ENCODE measurements around the gene TREH. TPM values are rescaled to one million over a fixed set of nuclear protein-coding genes. Genes with fewer than 3 reads are reported as not detected.
"Not testable (repeated sequence)": the region's sequence is repeated elsewhere in the genome, so short reads cannot be mapped to it uniquely, and the experiment has no call there.

TREH gene
- total RNA-seq, 1 donor from 2014 or later, result 0.41 TPM

GRCh38 chr11:118618115-118618990, 61.1 kb downstream of the TREH start:
- H3K36me3 Mint-ChIP-seq, result no peaks in the 10 kb centered on the region
- peak overlapping the region; percentile 56 for H3K4me3 Mint-ChIP-seq
- no peak for TF ChIP-seq CTCF (conservative IDR thresholded peaks at IDR 0.05)
- DNase-seq (ENCODE audit: extremely low spot score, unreplicated experiment), result no peak
- H3K4me1 Mint-ChIP-seq (ENCODE audit: unreplicated experiment), result peaks cover 47% of the 10 kb centered on the region
- H3K9me3 Mint-ChIP-seq, result no peaks in the 10 kb centered on the region
- H3K27me3 Mint-ChIP-seq, result peaks cover 2% of the 10 kb centered on the region
- peak overlapping the region; percentile 60 for H3K27ac Mint-ChIP-seq

- Mint-ChIP-seq H3K27ac (peak overlapping the region; percentile 88), H3K4me1 (ENCODE audit: unreplicated experiment) (peaks cover 53% of the 10 kb centered on the region), H3K4me3 (no peak overlapping the region), H3K27me3 (peaks cover 13% of the 10 kb centered on the region), H3K9me3 (no peaks in the 10 kb centered on the region), H3K36me3 (no peaks in the 10 kb centered on the region)
- DNase-seq (ENCODE audit: extremely low spot score, unreplicated experiment), result no peak
- no peak for TF ChIP-seq CTCF (conservative IDR thresholded peaks at IDR 0.05)
Measured at GRCh38 chr11:118615976-118616371, 63.5 kb downstream of the TREH start.

DNA sequence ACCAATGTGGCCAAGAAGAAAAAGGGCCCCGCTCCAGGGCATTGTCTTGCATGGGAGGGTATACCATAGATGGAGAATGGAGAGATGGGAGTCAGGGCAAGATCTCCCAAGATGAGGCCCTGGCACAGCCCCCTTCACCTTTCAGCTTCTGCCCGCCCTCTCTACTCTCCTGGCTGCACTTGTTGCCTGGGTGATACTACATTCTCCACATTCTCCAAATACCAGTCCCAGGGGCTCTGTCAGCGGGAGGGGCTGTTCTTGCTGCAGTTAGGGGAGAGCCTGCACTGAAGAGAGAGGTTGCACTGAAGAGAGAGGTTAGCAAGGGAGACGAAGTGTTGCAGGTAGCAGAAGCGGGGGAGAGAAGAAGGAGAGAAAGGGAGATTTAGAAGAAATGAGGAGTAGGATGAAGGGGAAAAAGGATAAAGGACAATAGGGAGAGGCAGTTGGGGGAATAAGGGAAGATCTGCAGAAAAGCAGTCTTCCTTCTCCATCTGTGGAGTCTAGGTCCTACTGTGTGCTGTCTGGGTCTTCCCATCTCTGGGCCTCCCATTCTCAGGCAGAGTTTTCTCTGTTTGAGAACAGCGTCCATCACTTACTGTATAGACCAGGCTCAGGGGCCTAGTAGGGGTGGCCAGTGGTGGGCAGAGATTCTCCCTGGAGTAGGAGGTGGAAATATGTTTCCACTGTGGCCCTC, 64.0 kb downstream of the TREH start:
- DNase-seq (ENCODE audit: extremely low spot score, unreplicated experiment), result no peak
- H3K4me1 Mint-ChIP-seq (ENCODE audit: unreplicated experiment), result peaks cover 51% of the 10 kb centered on the region
- H3K27me3 Mint-ChIP-seq, result peaks cover 14% of the 10 kb centered on the region
- H3K4me3 Mint-ChIP-seq, result peak overlapping the region; percentile 74
- TF ChIP-seq CTCF (conservative IDR thresholded peaks at IDR 0.05), result no peak
- H3K27ac Mint-ChIP-seq, result peak overlapping the region; percentile 88
- no peaks in the 10 kb centered on the region for H3K36me3 Mint-ChIP-seq
- no peaks in the 10 kb centered on the region for H3K9me3 Mint-ChIP-seq

GRCh38 chr11:118614511-118614910, 64.9 kb downstream of the TREH start:
- Mint-ChIP-seq H3K27me3 (peaks cover 20% of the 10 kb centered on the region), H3K36me3 (no peaks in the 10 kb centered on the region), H3K9me3 (no peaks in the 10 kb centered on the region), H3K4me3 (no peak overlapping the region), H3K27ac (no peak overlapping the region), H3K4me1 (ENCODE audit: unreplicated experiment) (peaks cover 46% of the 10 kb centered on the region)
- TF ChIP-seq CTCF (conservative IDR thresholded peaks at IDR 0.05), result no peak
- no peak for DNase-seq (ENCODE audit: extremely low spot score, unreplicated experiment)

DNA sequence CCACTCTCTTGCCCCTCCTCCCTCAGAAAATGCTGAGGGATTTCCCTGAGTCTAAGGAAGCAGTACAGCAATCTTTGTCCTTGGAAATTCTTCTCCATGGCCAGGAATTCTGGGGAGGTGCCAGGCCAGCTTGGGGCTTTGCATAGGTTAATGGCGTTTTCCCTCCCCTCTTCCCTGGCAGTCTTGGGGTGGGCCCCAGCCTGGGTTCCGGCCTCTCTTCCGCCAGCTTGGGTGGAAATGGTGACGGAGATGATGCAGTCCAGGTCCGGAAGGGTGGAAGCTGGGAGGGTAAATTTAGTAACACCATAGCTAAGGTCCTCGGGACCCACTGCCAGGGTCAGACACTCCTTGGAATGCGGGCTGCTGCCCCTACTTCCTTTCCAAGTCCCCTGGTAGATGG, 67.1 kb downstream of the TREH start:
- no peak for DNase-seq (ENCODE audit: extremely low spot score, unreplicated experiment)
- Mint-ChIP-seq H3K4me1 (ENCODE audit: unreplicated experiment) (peaks cover 37% of the 10 kb centered on the region), H3K27me3 (peaks cover 31% of the 10 kb centered on the region), H3K9me3 (no peaks in the 10 kb centered on the region), H3K27ac (no peak overlapping the region), H3K36me3 (no peaks in the 10 kb centered on the region), H3K4me3 (no peak overlapping the region)
- no peak for TF ChIP-seq CTCF (conservative IDR thresholded peaks at IDR 0.05)

DNA sequence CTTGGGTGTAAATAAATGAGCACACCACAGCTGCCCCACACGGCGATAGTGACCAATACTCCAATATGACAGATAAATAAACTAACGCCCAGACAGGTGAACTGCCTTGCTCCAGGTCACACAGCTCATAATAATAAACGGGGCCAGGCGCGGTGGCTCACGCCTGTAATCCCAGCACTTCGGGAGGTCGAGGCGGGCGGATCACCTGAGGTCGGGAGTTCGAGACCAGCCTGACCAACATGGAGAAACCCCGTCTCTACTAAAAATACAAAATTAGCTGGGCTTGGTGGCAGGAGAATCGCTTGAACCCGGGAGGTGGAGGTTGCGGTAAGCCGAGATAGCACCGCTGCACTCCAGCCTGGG, 68.0 kb downstream of the TREH start:
- DNase-seq (ENCODE audit: extremely low spot score, unreplicated experiment); H3K36me3 Mint-ChIP-seq; H3K9me3 Mint-ChIP-seq: not testable (repeated sequence)
- peaks cover 38% of the 10 kb centered on the region for H3K27me3 Mint-ChIP-seq
- H3K27ac Mint-ChIP-seq, result peak overlapping the region; percentile 49
- H3K4me3 Mint-ChIP-seq, result peak overlapping the region; percentile 71
- peaks cover 42% of the 10 kb centered on the region for H3K4me1 Mint-ChIP-seq (ENCODE audit: unreplicated experiment)

Measured in type B pancreatic cell (in vitro differentiated cells).